ENCODE results near the gene FBLIM1. TPM values are rescaled to one million over a fixed set of nuclear protein-coding genes. Genes with fewer than 3 reads are reported as not detected.

Gene FBLIM1
- total RNA-seq, 2 experiments from 2014 or later: 0.50 TPM; not detected in 1

GRCh38 chr1:15748264-15748663 is 10.3 kb upstream of the FBLIM1 start:
- no peak overlapping the region for H3K27ac Mint-ChIP-seq
- no peak overlapping the region for H3K4me3 Mint-ChIP-seq
- intact Hi-C loops (cut with DNase I, micrococcal nuclease): no loop called here
- CTCF ChIA-PET: no interaction called here
- Histone ChIP-seq H3K36me3 (ENCODE audit: insufficient read depth, low read length) (no peaks in the 10 kb centered on the region), H3K27me3 (ENCODE audit: control insufficient read depth in 1 of 2, insufficient read depth in 2 of 2, low read length in 2 of 2) (no peaks in the 10 kb centered on the region), H3K4me3 (ENCODE audit: low read length) (no peak overlapping the region), H3K9me3 (ENCODE audit: control insufficient read depth in 1 of 2, insufficient read depth in 1 of 2, low read length in 2 of 2) (no peaks in the 10 kb centered on the region), H3K27ac (ENCODE audit: low read depth in 1 of 2, low read length in 2 of 2) (no peak overlapping the region), H3K4me1 (ENCODE audit: insufficient read depth, low read length) (no peaks in the 10 kb centered on the region)
- DNase-seq (no peak), ATAC-seq (ENCODE audit: poor library complexity) (no peak)
- peaks cover under 1% of the 10 kb centered on the region for H3K27me3 Mint-ChIP-seq
- H3K9me3 Mint-ChIP-seq: no peaks in the 10 kb centered on the region
- no peaks in the 10 kb centered on the region for H3K36me3 Mint-ChIP-seq (ENCODE audit: low read depth)
- no peaks in the 10 kb centered on the region for H3K4me1 Mint-ChIP-seq (ENCODE audit: low read depth)
- no peak for TF ChIP-seq CTCF (IDR thresholded peaks at IDR 0.05)
- POLR2A ChIA-PET: interaction anchor here (0.6 kb wide), 1 partner anchor 8 kb away, joined by 3 read pairs; no protein-coding TSS in a partner anchor

GRCh38 chr1:15748690-15749398 is 9.8 kb upstream of the FBLIM1 start:
- ChIA-PET POLR2A (interaction anchor here (0.6 kb wide), 1 partner anchor 8 kb away, joined by 3 read pairs; no protein-coding TSS in a partner anchor), CTCF (no interaction called here)
- no peaks in the 10 kb centered on the region for H3K27me3 ChIP-seq (ENCODE audit: control insufficient read depth in 1 of 2, insufficient read depth in 2 of 2, low read length in 2 of 2)
- H3K4me1 ChIP-seq (ENCODE audit: insufficient read depth, low read length): no peaks in the 10 kb centered on the region
- ATAC-seq (ENCODE audit: poor library complexity) (no peak), DNase-seq (no peak)
- no peaks in the 10 kb centered on the region for H3K36me3 Mint-ChIP-seq (ENCODE audit: low read depth)
- no peak overlapping the region for H3K4me3 Mint-ChIP-seq
- intact Hi-C loops (cut with DNase I, micrococcal nuclease): no loop called here
- H3K36me3 ChIP-seq (ENCODE audit: insufficient read depth, low read length): no peaks in the 10 kb centered on the region
- H3K27me3 Mint-ChIP-seq: peaks cover 5% of the 10 kb centered on the region
- H3K27ac Mint-ChIP-seq: no peak overlapping the region
- no peak for TF ChIP-seq CTCF (IDR thresholded peaks at IDR 0.05)
- H3K9me3 Mint-ChIP-seq: no peaks in the 10 kb centered on the region
- H3K9me3 ChIP-seq (ENCODE audit: control insufficient read depth in 1 of 2, insufficient read depth in 1 of 2, low read length in 2 of 2): no peaks in the 10 kb centered on the region
- H3K27ac ChIP-seq (ENCODE audit: low read depth in 1 of 2, low read length in 2 of 2): no peak overlapping the region
- no peak overlapping the region for H3K4me3 ChIP-seq (ENCODE audit: low read length)
- no peaks in the 10 kb centered on the region for H3K4me1 Mint-ChIP-seq (ENCODE audit: low read depth)

- Mint-ChIP-seq H3K4me1 (ENCODE audit: low read depth) (no peaks in the 10 kb centered on the region), H3K27me3 (peaks cover 5% of the 10 kb centered on the region), H3K36me3 (ENCODE audit: low read depth) (no peaks in the 10 kb centered on the region), H3K4me3 (no peak overlapping the region), H3K27ac (no peak overlapping the region), H3K9me3 (no peaks in the 10 kb centered on the region)
- Histone ChIP-seq H3K4me3 (ENCODE audit: low read length) (no peak overlapping the region), H3K4me1 (ENCODE audit: insufficient read depth, low read length) (no peaks in the 10 kb centered on the region), H3K36me3 (ENCODE audit: insufficient read depth, low read length) (no peaks in the 10 kb centered on the region), H3K9me3 (ENCODE audit: control insufficient read depth in 1 of 2, insufficient read depth in 1 of 2, low read length in 2 of 2) (no peaks in the 10 kb centered on the region), H3K27ac (ENCODE audit: low read depth in 1 of 2, low read length in 2 of 2) (no peak overlapping the region), H3K27me3 (ENCODE audit: control insufficient read depth in 1 of 2, insufficient read depth in 2 of 2, low read length in 2 of 2) (no peaks in the 10 kb centered on the region)
- DNase-seq (no peak), ATAC-seq (ENCODE audit: poor library complexity) (no peak)
- CTCF ChIA-PET: no interaction called here
- POLR2A ChIA-PET: no interaction called here
- intact Hi-C loops (cut with DNase I, micrococcal nuclease): no loop called here
- TF ChIP-seq CTCF (IDR thresholded peaks at IDR 0.05): no peak
Observed at GRCh38 chr1:15749399-15750291, 8.9 kb upstream of the FBLIM1 start.

All from CD4-positive, alpha-beta T cell (primary cell).